ENCODE results near the gene RNF169.
"Not testable (repeated sequence)": the region's sequence is repeated elsewhere in the genome, so short reads cannot be mapped to it uniquely, and the experiment has no call there.

Gene RNF169

GRCh38 chr11:74749965-74750296 is 1.3 kb downstream of the RNF169 start:
- peak overlapping the region; percentile 84 for H3K4me3 ChIP-seq (ENCODE audit: control insufficient read depth, low read depth, low read length)
- DNase-seq (ENCODE audit: low read depth) = no peak
- TF ChIP-seq CTCF (conservative IDR thresholded peaks at IDR 0.05; ENCODE audit: control insufficient read depth, insufficient read depth, low read depth, low read length) = no peak

- peak overlapping the region; percentile 84 for H3K4me3 ChIP-seq (ENCODE audit: control insufficient read depth, low read depth, low read length)
These were observed 1.9 kb downstream of the RNF169 start for GRCh38 chr11:74750598-74750997.

GRCh38 chr11:74751303-74751702 is 2.7 kb downstream of the RNF169 start:
- no peak overlapping the region for H3K4me3 ChIP-seq (ENCODE audit: control insufficient read depth, low read depth, low read length)
- no peak for TF ChIP-seq CTCF (conservative IDR thresholded peaks at IDR 0.05; ENCODE audit: control insufficient read depth, insufficient read depth, low read depth, low read length)

More at GRCh38 chr11:74750598-74750997, 1.9 kb downstream of the RNF169 start:
- not testable (repeated sequence) for DNase-seq (ENCODE audit: low read depth)

GRCh38 chr11:74754507-74755252 is 6.0 kb downstream of the RNF169 start:
- DNase-seq (ENCODE audit: low read depth) = peak; percentile 92
- H3K4me3 ChIP-seq (ENCODE audit: control insufficient read depth, low read depth, low read length) = peak overlapping the region; percentile 22
- no peak for TF ChIP-seq CTCF (conservative IDR thresholded peaks at IDR 0.05; ENCODE audit: control insufficient read depth, insufficient read depth, low read depth, low read length)

More at GRCh38 chr11:74751303-74751702, 2.7 kb downstream of the RNF169 start:
- no peak for DNase-seq (ENCODE audit: low read depth)

GRCh38 chr11:74755395-74755995 is 6.8 kb downstream of the RNF169 start:
- TF ChIP-seq CTCF (conservative IDR thresholded peaks at IDR 0.05; ENCODE audit: control insufficient read depth, insufficient read depth, low read depth, low read length) = no peak

GRCh38 chr11:74756571-74756970 is 7.9 kb downstream of the RNF169 start:
- TF ChIP-seq CTCF (conservative IDR thresholded peaks at IDR 0.05; ENCODE audit: control insufficient read depth, insufficient read depth, low read depth, low read length) = no peak
- no peak for DNase-seq (ENCODE audit: low read depth)

More at GRCh38 chr11:74755395-74755995, 6.8 kb downstream of the RNF169 start:
- no peak overlapping the region for H3K4me3 ChIP-seq (ENCODE audit: control insufficient read depth, low read depth, low read length)
- DNase-seq (ENCODE audit: low read depth) = peak; percentile 27

GRCh38 chr11:74766905-74767304 is 18.3 kb downstream of the RNF169 start:
- no peak overlapping the region for H3K4me3 ChIP-seq (ENCODE audit: control insufficient read depth, low read depth, low read length)
- no peak for TF ChIP-seq CTCF (conservative IDR thresholded peaks at IDR 0.05; ENCODE audit: control insufficient read depth, insufficient read depth, low read depth, low read length)
- no peak for DNase-seq (ENCODE audit: low read depth)

More at GRCh38 chr11:74756571-74756970, 7.9 kb downstream of the RNF169 start:
- no peak overlapping the region for H3K4me3 ChIP-seq (ENCODE audit: control insufficient read depth, low read depth, low read length)

- not testable (repeated sequence) for H3K4me3 ChIP-seq (ENCODE audit: control insufficient read depth, low read depth, low read length); DNase-seq (ENCODE audit: low read depth)
These were observed 19.6 kb downstream of the RNF169 start for GRCh38 chr11:74768172-74768651.

Data from fibroblast of mammary gland (primary cell).